Measurements from ENCODE around the gene MDH1. TPM values are rescaled to one million over a fixed set of nuclear protein-coding genes. Genes with fewer than 3 reads are reported as not detected.
"Not testable (repeated sequence)": the region's sequence is repeated elsewhere in the genome, so short reads cannot be mapped to it uniquely, and the experiment has no call there.

The MDH1 gene
- polyA plus RNA-seq, 1 donor from 2014 or later, result 511 TPM

GRCh38 chr2:63558922-63559321 is 29.8 kb upstream of the MDH1 start:
- H3K9me3 ChIP-seq (ENCODE audit: low read length); H3K9ac ChIP-seq (ENCODE audit: low read length); H4K20me1 ChIP-seq (ENCODE audit: insufficient read depth); H3K79me2 ChIP-seq (replicated peaks; ENCODE audit: insufficient read depth, low read length); H3K36me3 ChIP-seq (ENCODE audit: insufficient read depth, low read length); H3K4me2 ChIP-seq (ENCODE audit: low read length); H3K27ac ChIP-seq (ENCODE audit: low read length); H2AFZ ChIP-seq (ENCODE audit: low read depth, low read length); H3K27me3 ChIP-seq (ENCODE audit: insufficient read depth, low read depth, low read length); H3K9me2 ChIP-seq (ENCODE audit: insufficient read depth, low read length); H3K4me3 ChIP-seq (ENCODE audit: low read length); H3F3A ChIP-seq (ENCODE audit: insufficient read depth, low read length, poor library complexity, severe bottlenecking): not testable (repeated sequence)

GRCh38 chr2:63562751-63563150 is 26.0 kb upstream of the MDH1 start:
- TF ChIP-seq EP300 (conservative IDR thresholded peaks at IDR 0.05; ENCODE audit: poor library complexity, severe bottlenecking) (no peak), TAF1 (IDR thresholded peaks at IDR 0.05; ENCODE audit: low read depth) (no peak), SMC3 (conservative IDR thresholded peaks at IDR 0.05; ENCODE audit: poor library complexity) (no peak), EZH2 (IDR thresholded peaks at IDR 0.05; ENCODE audit: borderline replicate concordance, insufficient read depth, low read length, poor library complexity, severe bottlenecking) (no peak), CTCF (IDR thresholded peaks at IDR 0.05; ENCODE audit: poor library complexity, severe bottlenecking) (no peak), REST (IDR thresholded peaks at IDR 0.05; ENCODE audit: borderline replicate concordance) (no peak), MXI1 (conservative IDR thresholded peaks at IDR 0.05; ENCODE audit: poor library complexity, severe bottlenecking) (no peak), POLR2AphosphoS5 (IDR thresholded peaks at IDR 0.05) (no peak), RAD21 (conservative IDR thresholded peaks at IDR 0.05) (no peak)
- no peak overlapping the region for H3K9ac ChIP-seq (ENCODE audit: low read length)
- no peaks in the 10 kb centered on the region for H3K27me3 ChIP-seq (ENCODE audit: insufficient read depth, low read depth, low read length)
- no peaks in the 10 kb centered on the region for H4K20me1 ChIP-seq (ENCODE audit: insufficient read depth)
- no peaks in the 10 kb centered on the region for H3K9me3 ChIP-seq (ENCODE audit: low read length)
- H3K79me2 ChIP-seq (replicated peaks; ENCODE audit: insufficient read depth, low read length), result no peaks in the 10 kb centered on the region
- H3K27ac ChIP-seq (ENCODE audit: low read length), result no peak overlapping the region
- no peak overlapping the region for H3K4me3 ChIP-seq (ENCODE audit: low read length)
- no peaks in the 10 kb centered on the region for H3K9me2 ChIP-seq (ENCODE audit: insufficient read depth, low read length)
- no peaks in the 10 kb centered on the region for H3F3A ChIP-seq (ENCODE audit: insufficient read depth, low read length, poor library complexity, severe bottlenecking)
- no peaks in the 10 kb centered on the region for H3K36me3 ChIP-seq (ENCODE audit: insufficient read depth, low read length)
- H2AFZ ChIP-seq (ENCODE audit: low read depth, low read length), result no peak overlapping the region
- no peak overlapping the region for H3K4me2 ChIP-seq (ENCODE audit: low read length)

- no peak overlapping the region for H3K9ac ChIP-seq (ENCODE audit: low read length)
- H4K20me1 ChIP-seq (ENCODE audit: insufficient read depth), result no peaks in the 10 kb centered on the region
- no peak for TF ChIP-seq EZH2 (IDR thresholded peaks at IDR 0.05; ENCODE audit: borderline replicate concordance, insufficient read depth, low read length, poor library complexity, severe bottlenecking)
- no peak for TF ChIP-seq EP300 (conservative IDR thresholded peaks at IDR 0.05; ENCODE audit: poor library complexity, severe bottlenecking)
- TF ChIP-seq RAD21 (conservative IDR thresholded peaks at IDR 0.05), result no peak
- no peak for TF ChIP-seq POLR2AphosphoS5 (IDR thresholded peaks at IDR 0.05)
- TF ChIP-seq TAF1 (IDR thresholded peaks at IDR 0.05; ENCODE audit: low read depth), result no peak
- no peak for TF ChIP-seq REST (IDR thresholded peaks at IDR 0.05; ENCODE audit: borderline replicate concordance)
- no peak for TF ChIP-seq SMC3 (conservative IDR thresholded peaks at IDR 0.05; ENCODE audit: poor library complexity)
- TF ChIP-seq CTCF (IDR thresholded peaks at IDR 0.05; ENCODE audit: poor library complexity, severe bottlenecking), result no peak
- no peak for TF ChIP-seq MXI1 (conservative IDR thresholded peaks at IDR 0.05; ENCODE audit: poor library complexity, severe bottlenecking)
- no peak overlapping the region for H3K4me2 ChIP-seq (ENCODE audit: low read length)
- H3K9me2 ChIP-seq (ENCODE audit: insufficient read depth, low read length), result no peaks in the 10 kb centered on the region
- no peak overlapping the region for H3K4me3 ChIP-seq (ENCODE audit: low read length)
- no peaks in the 10 kb centered on the region for H3K9me3 ChIP-seq (ENCODE audit: low read length)
- H3F3A ChIP-seq (ENCODE audit: insufficient read depth, low read length, poor library complexity, severe bottlenecking), result no peaks in the 10 kb centered on the region
- no peaks in the 10 kb centered on the region for H3K27me3 ChIP-seq (ENCODE audit: insufficient read depth, low read depth, low read length)
- no peak overlapping the region for H3K27ac ChIP-seq (ENCODE audit: low read length)
- no peaks in the 10 kb centered on the region for H3K36me3 ChIP-seq (ENCODE audit: insufficient read depth, low read length)
- H3K79me2 ChIP-seq (replicated peaks; ENCODE audit: insufficient read depth, low read length), result no peaks in the 10 kb centered on the region
- H2AFZ ChIP-seq (ENCODE audit: low read depth, low read length), result no peak overlapping the region
These were observed 19.0 kb upstream of the MDH1 start for GRCh38 chr2:63569740-63570139.
